Measurements from ENCODE around the gene COL4A6. TPM values are rescaled to one million over a fixed set of nuclear protein-coding genes. Genes with fewer than 3 reads are reported as not detected.

The COL4A6 gene
- total and polyA plus RNA-seq, 2 experiments from 2014 or later, result 4.0 to 12.9 TPM

DNA sequence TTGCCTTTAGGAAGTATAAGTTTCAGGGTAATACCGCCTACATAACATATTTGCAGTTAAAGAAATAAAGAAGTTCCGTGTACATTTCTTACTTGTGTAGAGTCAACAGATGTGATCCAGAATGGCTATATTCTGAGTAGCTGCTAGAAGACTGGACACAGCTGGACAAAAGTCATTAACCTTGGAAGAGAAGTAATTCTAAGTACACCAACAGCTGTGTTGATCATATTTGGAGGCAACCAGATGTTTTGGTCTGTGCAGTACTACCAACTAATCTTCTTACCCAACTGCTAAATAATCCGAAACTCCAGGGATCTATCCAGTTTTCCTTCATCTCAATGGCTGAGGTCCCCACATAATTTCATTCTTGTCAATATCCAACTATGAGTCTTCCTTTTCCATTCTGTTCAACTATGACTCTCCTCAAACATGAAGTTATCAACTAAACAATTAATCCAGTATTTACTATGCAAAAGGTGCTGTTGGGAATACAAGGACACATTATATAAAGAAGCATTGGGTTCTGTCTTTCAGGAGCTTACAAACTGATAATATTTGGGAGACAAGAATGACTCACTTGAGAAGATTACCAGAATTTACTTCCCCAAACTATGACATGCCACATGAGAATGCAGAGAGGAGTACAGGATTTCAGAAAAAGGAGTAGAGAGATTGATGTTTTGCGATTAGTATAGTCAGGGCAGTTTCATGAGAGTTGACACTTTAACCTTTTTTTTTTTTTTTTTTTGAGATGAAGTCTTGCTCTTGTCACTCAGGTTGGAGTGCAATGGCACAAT is 78.2 kb downstream of the COL4A6 start:
- Histone ChIP-seq H3K4me1 (ENCODE audit: insufficient read depth) (no peaks in the 10 kb centered on the region), H4K20me1 (ENCODE audit: insufficient read depth, poor library complexity, severe bottlenecking) (no peaks in the 10 kb centered on the region), H3K9me2 (replicated peaks; ENCODE audit: insufficient read depth) (no peaks in the 10 kb centered on the region), H3K4me2 (no peak overlapping the region), H2AFZ (no peak overlapping the region), H3K9me3 (ENCODE audit: low read depth) (no peaks in the 10 kb centered on the region), H3K36me3 (replicated peaks; ENCODE audit: insufficient read depth, low read depth) (no peaks in the 10 kb centered on the region), H3K27ac (no peak overlapping the region), H3K79me2 (no peaks in the 10 kb centered on the region), H3K27me3 (no peaks in the 10 kb centered on the region), H3K4me3 (no peak overlapping the region)
- 73% methylated on average over 4 of the region's 4 CpGs for WGBS (ENCODE audit: low lambda C conversion rate, missing lambda C conversion rate)
- TF ChIP-seq EZH2phosphoT487 (IDR thresholded peaks at IDR 0.05; ENCODE audit: low read depth, severe bottlenecking, unreplicated experiment) (no peak), EZH2 (IDR thresholded peaks at IDR 0.05; ENCODE audit: borderline replicate concordance) (no peak), CTCF (IDR thresholded peaks at IDR 0.05; ENCODE audit: poor library complexity) (no peak)
- no peak for DNase-seq (ENCODE audit: low spot score)

- Histone ChIP-seq H3K4me1 (ENCODE audit: insufficient read depth) (no peaks in the 10 kb centered on the region), H3K4me3 (no peak overlapping the region), H4K20me1 (ENCODE audit: insufficient read depth, poor library complexity, severe bottlenecking) (no peaks in the 10 kb centered on the region), H3K79me2 (no peaks in the 10 kb centered on the region), H3K27ac (no peak overlapping the region), H2AFZ (no peak overlapping the region), H3K36me3 (replicated peaks; ENCODE audit: insufficient read depth, low read depth) (no peaks in the 10 kb centered on the region), H3K27me3 (no peaks in the 10 kb centered on the region), H3K4me2 (no peak overlapping the region), H3K9me3 (ENCODE audit: low read depth) (no peaks in the 10 kb centered on the region), H3K9me2 (replicated peaks; ENCODE audit: insufficient read depth) (no peaks in the 10 kb centered on the region)
- no peak for TF ChIP-seq EZH2phosphoT487 (IDR thresholded peaks at IDR 0.05; ENCODE audit: low read depth, severe bottlenecking, unreplicated experiment)
- TF ChIP-seq EZH2 (IDR thresholded peaks at IDR 0.05; ENCODE audit: borderline replicate concordance), result no peak
- TF ChIP-seq CTCF (IDR thresholded peaks at IDR 0.05; ENCODE audit: poor library complexity), result no peak
- 74% methylated on average over 1 of the region's 1 CpG for WGBS (ENCODE audit: low lambda C conversion rate, missing lambda C conversion rate)
- DNase-seq (ENCODE audit: low spot score), result no peak
These were observed 84.8 kb downstream of the COL4A6 start for GRCh38 chrX:108353452-108353851.

DNA sequence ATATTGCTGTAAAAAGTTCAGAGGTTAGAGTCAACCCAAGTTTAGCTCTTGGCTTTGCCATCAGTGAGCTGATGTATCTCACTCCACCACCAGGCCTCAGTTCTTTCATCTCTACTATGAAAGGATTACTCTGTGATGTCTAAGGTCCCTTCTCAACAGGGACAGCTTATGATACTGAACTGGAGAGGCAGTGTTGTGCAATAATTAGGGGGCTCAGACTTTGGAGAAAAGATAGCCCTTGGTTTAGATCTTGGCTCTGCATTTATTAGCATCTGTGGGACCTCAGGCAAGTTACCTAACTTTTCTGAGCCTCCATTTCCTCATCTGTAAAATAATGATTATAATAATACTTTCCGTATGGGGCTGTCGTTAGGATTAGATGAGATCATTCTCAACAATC is 89.0 kb downstream of the COL4A6 start:
- no peak for TF ChIP-seq EZH2phosphoT487 (IDR thresholded peaks at IDR 0.05; ENCODE audit: low read depth, severe bottlenecking, unreplicated experiment)
- no peak for TF ChIP-seq EZH2 (IDR thresholded peaks at IDR 0.05; ENCODE audit: borderline replicate concordance)
- no peak for TF ChIP-seq CTCF (IDR thresholded peaks at IDR 0.05; ENCODE audit: poor library complexity)
- Histone ChIP-seq H3K79me2 (no peaks in the 10 kb centered on the region), H3K4me2 (no peak overlapping the region), H3K36me3 (replicated peaks; ENCODE audit: insufficient read depth, low read depth) (no peaks in the 10 kb centered on the region), H4K20me1 (ENCODE audit: insufficient read depth, poor library complexity, severe bottlenecking) (no peaks in the 10 kb centered on the region), H3K4me1 (ENCODE audit: insufficient read depth) (no peaks in the 10 kb centered on the region), H3K9me2 (replicated peaks; ENCODE audit: insufficient read depth) (no peaks in the 10 kb centered on the region), H2AFZ (no peak overlapping the region), H3K4me3 (no peak overlapping the region), H3K27me3 (no peaks in the 10 kb centered on the region), H3K27ac (no peak overlapping the region), H3K9me3 (ENCODE audit: low read depth) (no peaks in the 10 kb centered on the region)
- DNase-seq (ENCODE audit: low spot score), result no peak
- 95% methylated on average over 2 of the region's 2 CpGs for WGBS (ENCODE audit: low lambda C conversion rate, missing lambda C conversion rate)

All from hepatocyte (in vitro differentiated cells).